Astrocyte (in vitro differentiated cells and primary cell): Measurements from ENCODE around the gene SLC47A1.

Experiments used
- EZH2 ChIP-seq: IDR thresholded peaks from 2 replicates; pipeline ENCODE4 v1.6.1; 2012; ENCODE audit warnings: mild to moderate bottlenecking, low read length, inconsistent platforms; ENCODE audit not compliant: insufficient read depth
- TF ChIP-seq, protein P1 (sequence below): IDR thresholded peaks from 2 replicates; pipeline ENCODE4 v1.5.1; 2011; ENCODE audit warnings: low read depth, mild to moderate bottlenecking, inconsistent platforms, low read length, moderate library complexity; ENCODE audit not compliant: insufficient read depth

GRCh38 chr17:19618015-19618414 lies 84.4 kb downstream of the SLC47A1 start:
- TF ChIP-seq, protein P1, sequence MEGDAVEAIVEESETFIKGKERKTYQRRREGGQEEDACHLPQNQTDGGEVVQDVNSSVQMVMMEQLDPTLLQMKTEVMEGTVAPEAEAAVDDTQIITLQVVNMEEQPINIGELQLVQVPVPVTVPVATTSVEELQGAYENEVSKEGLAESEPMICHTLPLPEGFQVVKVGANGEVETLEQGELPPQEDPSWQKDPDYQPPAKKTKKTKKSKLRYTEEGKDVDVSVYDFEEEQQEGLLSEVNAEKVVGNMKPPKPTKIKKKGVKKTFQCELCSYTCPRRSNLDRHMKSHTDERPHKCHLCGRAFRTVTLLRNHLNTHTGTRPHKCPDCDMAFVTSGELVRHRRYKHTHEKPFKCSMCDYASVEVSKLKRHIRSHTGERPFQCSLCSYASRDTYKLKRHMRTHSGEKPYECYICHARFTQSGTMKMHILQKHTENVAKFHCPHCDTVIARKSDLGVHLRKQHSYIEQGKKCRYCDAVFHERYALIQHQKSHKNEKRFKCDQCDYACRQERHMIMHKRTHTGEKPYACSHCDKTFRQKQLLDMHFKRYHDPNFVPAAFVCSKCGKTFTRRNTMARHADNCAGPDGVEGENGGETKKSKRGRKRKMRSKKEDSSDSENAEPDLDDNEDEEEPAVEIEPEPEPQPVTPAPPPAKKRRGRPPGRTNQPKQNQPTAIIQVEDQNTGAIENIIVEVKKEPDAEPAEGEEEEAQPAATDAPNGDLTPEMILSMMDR, result no peak
- no peak for TF ChIP-seq EZH2
